HCT116 (cell line): ENCODE results near the gene YEATS4.

Experiments used
- CEBPB ChIP-seq: IDR thresholded peaks from 2 replicates; pipeline ENCODE4 v1.6.1; 2012; ENCODE audit warnings: low read depth
- EZH2phosphoT487 ChIP-seq: fragments of 200-600 bp; IDR thresholded peaks from 2 replicates; pipeline ENCODE4 v1.6.1; 2018; ENCODE audit warnings: antibody characterized with exemption, borderline replicate concordance
- JUND ChIP-seq: IDR thresholded peaks from 2 replicates; pipeline ENCODE4 v1.6.1; 2012
- POLR2A ChIP-seq: IDR thresholded peaks from 2 replicates; pipeline ENCODE4 v1.7.0; 2011; ENCODE audit warnings: borderline replicate concordance; ENCODE audit not compliant: insufficient read depth, insufficient read length; ENCODE audit errors: extremely low read depth
- POLR2AphosphoS5 ChIP-seq: IDR thresholded peaks from 2 replicates; pipeline ENCODE4 v1.6.1; 2011; ENCODE audit warnings: mild to moderate bottlenecking, low read depth, low read length, moderate library complexity
- RAD21 ChIP-seq: IDR thresholded peaks from 2 replicates; pipeline ENCODE4 v1.6.1; 2012; ENCODE audit warnings: low read depth, mild to moderate bottlenecking
- SP1 ChIP-seq: IDR thresholded peaks from 2 replicates; pipeline ENCODE4 v1.6.1; 2012; ENCODE audit warnings: low read depth
- SRF ChIP-seq: IDR thresholded peaks from 2 replicates; pipeline ENCODE4 v1.6.1; 2012; ENCODE audit warnings: low read depth
- TCF7L2 ChIP-seq: IDR thresholded peaks from 2 replicates; pipeline ENCODE4 v1.7.0; 2011; ENCODE audit warnings: borderline replicate concordance, inconsistent platforms; ENCODE audit not compliant: insufficient read depth, insufficient read length; ENCODE audit errors: extremely low read depth
- ZNF274 ChIP-seq: fragments of 200-500 bp; sonication (Bioruptor generic); IDR thresholded peaks from 2 replicates; pipeline ENCODE4 v1.6.1; 2014; ENCODE audit warnings: mild to moderate bottlenecking, low read depth, low read length, inconsistent platforms
- TF ChIP-seq, protein P1 (sequence below), 3 experiments: fragments of 200-600 bp in 1 of 3; sonication (generic) in 1 of 3; IDR thresholded peaks in 2 of 3; conservative IDR thresholded peaks in 1 of 3; 2 replicates each; pipeline ENCODE4 v1.5.1; 2012 to 2017; ENCODE audit warnings: low read depth in 2 of 3, low read length in 2 of 3, antibody characterized with exemption in 1 of 3, borderline replicate concordance in 1 of 3, control low read depth in 1 of 3, mild to moderate bottlenecking in 1 of 3, mixed read lengths in 1 of 3, mixed run types in 1 of 3, moderate library complexity in 1 of 3; ENCODE audit not compliant: insufficient read depth in 1 of 3
- TF ChIP-seq, protein P2 (sequence below): IDR thresholded peaks from 2 replicates; pipeline ENCODE4 v1.6.1; 2012; ENCODE audit warnings: low read depth

DNA sequence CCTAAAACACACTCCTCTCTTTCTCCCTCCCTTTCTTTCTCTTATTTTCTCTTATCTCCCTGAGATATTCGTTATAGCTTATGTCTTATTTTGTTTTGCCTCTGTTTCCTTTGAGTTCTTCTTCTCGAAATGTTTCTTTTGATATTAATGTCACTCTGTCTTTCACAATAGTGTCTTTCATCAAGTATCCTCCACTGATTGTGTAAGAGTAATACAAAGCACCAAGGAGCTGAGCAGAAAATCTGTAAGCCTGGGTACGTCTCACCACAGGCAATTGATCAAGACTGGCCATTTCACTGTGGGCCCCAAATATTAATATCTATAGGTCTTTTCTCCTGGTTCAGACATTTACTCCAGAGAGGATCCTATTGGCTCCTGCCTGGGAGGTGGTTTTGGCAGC, 16.2 kb upstream of the YEATS4 start:
- TF ChIP-seq, protein P1, sequence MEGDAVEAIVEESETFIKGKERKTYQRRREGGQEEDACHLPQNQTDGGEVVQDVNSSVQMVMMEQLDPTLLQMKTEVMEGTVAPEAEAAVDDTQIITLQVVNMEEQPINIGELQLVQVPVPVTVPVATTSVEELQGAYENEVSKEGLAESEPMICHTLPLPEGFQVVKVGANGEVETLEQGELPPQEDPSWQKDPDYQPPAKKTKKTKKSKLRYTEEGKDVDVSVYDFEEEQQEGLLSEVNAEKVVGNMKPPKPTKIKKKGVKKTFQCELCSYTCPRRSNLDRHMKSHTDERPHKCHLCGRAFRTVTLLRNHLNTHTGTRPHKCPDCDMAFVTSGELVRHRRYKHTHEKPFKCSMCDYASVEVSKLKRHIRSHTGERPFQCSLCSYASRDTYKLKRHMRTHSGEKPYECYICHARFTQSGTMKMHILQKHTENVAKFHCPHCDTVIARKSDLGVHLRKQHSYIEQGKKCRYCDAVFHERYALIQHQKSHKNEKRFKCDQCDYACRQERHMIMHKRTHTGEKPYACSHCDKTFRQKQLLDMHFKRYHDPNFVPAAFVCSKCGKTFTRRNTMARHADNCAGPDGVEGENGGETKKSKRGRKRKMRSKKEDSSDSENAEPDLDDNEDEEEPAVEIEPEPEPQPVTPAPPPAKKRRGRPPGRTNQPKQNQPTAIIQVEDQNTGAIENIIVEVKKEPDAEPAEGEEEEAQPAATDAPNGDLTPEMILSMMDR (IDR thresholded peaks at IDR 0.05 in 2 of 3, conservative IDR thresholded peaks at IDR 0.05 in 1 of 3; ENCODE audit: borderline replicate concordance in 1 of 3, insufficient read depth in 1 of 3, low read depth in 2 of 3, low read length in 2 of 3), result no peak
- TF ChIP-seq RAD21 (no peak), POLR2A (no peak), TCF7L2 (no peak), ZNF274 (no peak), SP1 (no peak), JUND (no peak), SRF (no peak), POLR2AphosphoS5 (no peak), EZH2phosphoT487 (no peak), CEBPB (no peak)
- TF ChIP-seq, protein P2, sequence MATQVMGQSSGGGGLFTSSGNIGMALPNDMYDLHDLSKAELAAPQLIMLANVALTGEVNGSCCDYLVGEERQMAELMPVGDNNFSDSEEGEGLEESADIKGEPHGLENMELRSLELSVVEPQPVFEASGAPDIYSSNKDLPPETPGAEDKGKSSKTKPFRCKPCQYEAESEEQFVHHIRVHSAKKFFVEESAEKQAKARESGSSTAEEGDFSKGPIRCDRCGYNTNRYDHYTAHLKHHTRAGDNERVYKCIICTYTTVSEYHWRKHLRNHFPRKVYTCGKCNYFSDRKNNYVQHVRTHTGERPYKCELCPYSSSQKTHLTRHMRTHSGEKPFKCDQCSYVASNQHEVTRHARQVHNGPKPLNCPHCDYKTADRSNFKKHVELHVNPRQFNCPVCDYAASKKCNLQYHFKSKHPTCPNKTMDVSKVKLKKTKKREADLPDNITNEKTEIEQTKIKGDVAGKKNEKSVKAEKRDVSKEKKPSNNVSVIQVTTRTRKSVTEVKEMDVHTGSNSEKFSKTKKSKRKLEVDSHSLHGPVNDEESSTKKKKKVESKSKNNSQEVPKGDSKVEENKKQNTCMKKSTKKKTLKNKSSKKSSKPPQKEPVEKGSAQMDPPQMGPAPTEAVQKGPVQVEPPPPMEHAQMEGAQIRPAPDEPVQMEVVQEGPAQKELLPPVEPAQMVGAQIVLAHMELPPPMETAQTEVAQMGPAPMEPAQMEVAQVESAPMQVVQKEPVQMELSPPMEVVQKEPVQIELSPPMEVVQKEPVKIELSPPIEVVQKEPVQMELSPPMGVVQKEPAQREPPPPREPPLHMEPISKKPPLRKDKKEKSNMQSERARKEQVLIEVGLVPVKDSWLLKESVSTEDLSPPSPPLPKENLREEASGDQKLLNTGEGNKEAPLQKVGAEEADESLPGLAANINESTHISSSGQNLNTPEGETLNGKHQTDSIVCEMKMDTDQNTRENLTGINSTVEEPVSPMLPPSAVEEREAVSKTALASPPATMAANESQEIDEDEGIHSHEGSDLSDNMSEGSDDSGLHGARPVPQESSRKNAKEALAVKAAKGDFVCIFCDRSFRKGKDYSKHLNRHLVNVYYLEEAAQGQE, result no peak
